Measurements from ENCODE around the gene WDR33.

WDR33 gene

GRCh38 chr2:127790694-127791529 is 20.1 kb downstream of the WDR33 start:
- no peak for ATAC-seq
- TF ChIP-seq CSDC2 (CRISPR knock-in tag; IDR thresholded peaks at IDR 0.05), result no peak
- TF ChIP-seq TOX (CRISPR knock-in tag; IDR thresholded peaks at IDR 0.05; ENCODE audit: borderline replicate concordance), result no peak
- TF ChIP-seq PATZ1 (CRISPR knock-in tag; IDR thresholded peaks at IDR 0.05; ENCODE audit: borderline replicate concordance), result no peak
- no peak for TF ChIP-seq ZNF8 (CRISPR knock-in tag; IDR thresholded peaks at IDR 0.05)
- TF ChIP-seq ZFP30 (CRISPR knock-in tag; IDR thresholded peaks at IDR 0.05), result no peak
- no peak for TF ChIP-seq PPARA (CRISPR knock-in tag; IDR thresholded peaks at IDR 0.05; ENCODE audit: borderline replicate concordance)
- TF ChIP-seq ARNTL (CRISPR knock-in tag; IDR thresholded peaks at IDR 0.05; ENCODE audit: borderline replicate concordance, low read depth), result no peak
- TF ChIP-seq OSR1 (CRISPR knock-in tag; IDR thresholded peaks at IDR 0.05), result no peak
- no peak for TF ChIP-seq ISL1 (CRISPR knock-in tag; IDR thresholded peaks at IDR 0.05)
- TF ChIP-seq RARB (CRISPR knock-in tag; IDR thresholded peaks at IDR 0.05), result no peak
- no peak for TF ChIP-seq SNAI2 (CRISPR knock-in tag; IDR thresholded peaks at IDR 0.05)
- TF ChIP-seq TCF4 (CRISPR knock-in tag; IDR thresholded peaks at IDR 0.05; ENCODE audit: borderline replicate concordance), result no peak
- TF ChIP-seq CREB5 (CRISPR knock-in tag; IDR thresholded peaks at IDR 0.05; ENCODE audit: low read depth), result no peak
- TF ChIP-seq ZNF565 (CRISPR knock-in tag; conservative IDR thresholded peaks at IDR 0.05; ENCODE audit: low read depth), result no peak
- no peak for TF ChIP-seq CSRNP3 (CRISPR knock-in tag; IDR thresholded peaks at IDR 0.05)

- TF ChIP-seq ZNF8 (CRISPR knock-in tag; IDR thresholded peaks at IDR 0.05), result no peak
- TF ChIP-seq PPARA (CRISPR knock-in tag; IDR thresholded peaks at IDR 0.05; ENCODE audit: borderline replicate concordance), result no peak
- no peak for TF ChIP-seq ZFP3 (CRISPR knock-in tag; IDR thresholded peaks at IDR 0.05)
- TF ChIP-seq POU6F1 (CRISPR knock-in tag; IDR thresholded peaks at IDR 0.05; ENCODE audit: borderline replicate concordance, low read depth), result no peak
- no peak for TF ChIP-seq ARNTL (CRISPR knock-in tag; IDR thresholded peaks at IDR 0.05; ENCODE audit: borderline replicate concordance, low read depth)
- no peak for TF ChIP-seq CSDC2 (CRISPR knock-in tag; IDR thresholded peaks at IDR 0.05)
- no peak for TF ChIP-seq BACH2 (CRISPR knock-in tag; IDR thresholded peaks at IDR 0.05; ENCODE audit: borderline replicate concordance)
- TF ChIP-seq CREB5 (CRISPR knock-in tag; IDR thresholded peaks at IDR 0.05; ENCODE audit: low read depth), result no peak
- no peak for TF ChIP-seq TOX (CRISPR knock-in tag; IDR thresholded peaks at IDR 0.05; ENCODE audit: borderline replicate concordance)
- no peak for ATAC-seq
Observed at GRCh38 chr2:127786048-127786809, 24.7 kb downstream of the WDR33 start.

- no peak for TF ChIP-seq ISL1 (CRISPR knock-in tag; IDR thresholded peaks at IDR 0.05)
- no peak for TF ChIP-seq ZC3H10 (CRISPR knock-in tag; IDR thresholded peaks at IDR 0.05)
- no peak for TF ChIP-seq PPARA (CRISPR knock-in tag; IDR thresholded peaks at IDR 0.05; ENCODE audit: borderline replicate concordance)
- TF ChIP-seq BACH2 (CRISPR knock-in tag; IDR thresholded peaks at IDR 0.05; ENCODE audit: borderline replicate concordance), result no peak
- no peak for ATAC-seq
Observed at GRCh38 chr2:127784965-127785518, 25.9 kb downstream of the WDR33 start.

Data from SK-N-SH treated with all-trans-retinoic acid at 6 μM for 48 hours (cell line).